Measurements from ENCODE around the gene RALGDS.

The RALGDS gene

DNA sequence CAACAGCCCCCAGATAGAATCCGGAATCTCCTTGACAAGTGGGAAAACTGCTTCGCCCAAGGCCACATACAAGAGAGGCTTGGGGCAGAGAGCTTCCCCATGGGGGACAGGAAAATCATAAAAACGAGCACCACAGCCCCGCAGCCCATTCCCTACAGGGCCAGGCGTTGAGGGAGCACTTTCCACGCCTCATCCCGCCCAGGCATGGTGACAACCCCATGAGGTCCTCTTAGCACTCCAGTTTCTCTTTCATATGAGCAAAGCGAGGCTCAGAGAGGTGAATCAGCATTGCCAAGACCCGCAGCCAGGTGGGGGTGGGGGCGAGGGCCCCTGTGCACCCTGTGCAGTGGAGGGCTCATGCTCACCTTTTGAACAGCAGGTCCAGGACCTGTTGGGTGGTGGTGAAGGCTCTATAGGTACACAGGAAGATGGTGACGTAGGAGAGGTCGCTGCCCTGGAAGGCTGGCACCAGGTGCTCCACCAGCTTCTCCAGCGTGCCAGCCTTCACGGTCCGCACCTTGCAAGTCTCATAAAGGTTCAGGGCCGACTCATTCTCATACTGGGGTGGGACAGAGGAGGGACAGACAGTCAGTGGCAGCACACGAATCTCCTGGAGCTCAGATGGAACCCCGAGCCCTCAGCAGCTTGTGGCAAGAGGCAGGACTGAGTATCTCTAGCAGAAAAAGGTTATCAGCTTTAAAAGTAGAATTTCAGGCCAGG is 10.9 kb downstream of the RALGDS start:
- peaks cover 0 to 72% of the 10 kb centered on the region in 2 experiments; a peak in 1 of 3 replicates for H3K36me3 ChIP-seq (ENCODE audit: control insufficient read depth in 2 of 2, insufficient read depth in 1 of 2, low read length in 2 of 2)

DNA sequence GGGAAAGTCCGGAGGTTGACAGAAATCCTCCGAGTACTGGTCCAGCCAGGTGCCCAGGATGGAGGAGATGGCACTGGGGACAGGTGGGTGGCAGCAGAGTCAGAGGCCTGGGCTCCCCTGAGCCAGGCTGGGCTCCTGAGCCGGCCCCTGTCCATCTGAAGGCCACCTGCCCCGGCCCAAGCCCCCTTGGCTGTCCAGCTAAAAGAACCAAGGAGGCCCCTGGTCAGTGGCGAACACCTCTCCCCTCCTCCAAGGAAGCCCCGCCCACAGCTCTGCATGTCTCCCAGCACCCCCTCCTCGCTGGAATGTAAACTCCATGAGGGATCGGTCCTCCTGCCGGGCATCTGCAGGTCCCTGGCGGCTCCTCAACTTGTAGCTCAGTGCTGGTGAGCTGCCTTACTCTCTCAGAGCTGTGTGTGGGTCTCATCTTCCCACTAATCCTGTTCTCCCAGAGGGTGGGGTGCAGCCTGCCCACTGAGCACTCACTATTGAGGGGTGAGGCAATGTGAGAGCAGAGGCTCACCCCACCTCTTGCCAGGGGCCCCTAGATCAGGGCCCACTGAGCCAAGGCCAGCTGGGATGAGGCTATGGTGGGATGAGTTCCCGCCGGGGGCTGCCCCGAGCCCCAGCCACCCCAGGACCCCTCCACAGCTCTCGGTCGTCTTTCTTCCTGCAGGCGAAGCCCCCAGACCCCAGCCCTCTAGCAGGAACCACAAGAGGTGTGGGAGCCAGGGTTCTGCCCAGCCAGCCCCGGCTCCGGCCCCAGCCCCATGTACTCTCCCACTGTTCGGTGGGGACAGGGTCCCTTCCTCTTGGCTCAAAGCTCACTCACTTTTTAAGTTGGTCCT is 12.0 kb downstream of the RALGDS start:
- H3K36me3 ChIP-seq (ENCODE audit: control insufficient read depth in 2 of 2, insufficient read depth in 1 of 2, low read length in 2 of 2), result peaks cover 0 to 81% of the 10 kb centered on the region in 2 experiments; a peak in 2 of 3 replicates
- H3K9me3 ChIP-seq (ENCODE audit: control insufficient read depth, insufficient read depth, low read depth, low read length), result no peaks in the 10 kb centered on the region
- H3K27ac ChIP-seq (ENCODE audit: extremely low read depth, low read depth, low read length), result no peak overlapping the region
- H3K4me3 ChIP-seq (ENCODE audit: low read depth, low read length), result no peak overlapping the region
- peaks cover 1% of the 10 kb centered on the region; the same call in 1 of the 2 replicates for H3K4me1 ChIP-seq (ENCODE audit: control insufficient read depth, insufficient read depth, low read length)
- TF ChIP-seq ZNF426 (tag by site-specific recombination; IDR thresholded peaks at IDR 0.05) (no peak), ZNF175 (tag by site-specific recombination; IDR thresholded peaks at IDR 0.05) (no peak), ZNF202 (tag by site-specific recombination; IDR thresholded peaks at IDR 0.05; ENCODE audit: borderline replicate concordance) (no peak), ZNF140 (tag by site-specific recombination; IDR thresholded peaks at IDR 0.05) (no peak), KLF7 (tag by site-specific recombination; IDR thresholded peaks at IDR 0.05; ENCODE audit: borderline replicate concordance) (no peak), ZNF48 (tag by site-specific recombination; IDR thresholded peaks at IDR 0.05) (no peak)
- TF ChIP-seq, protein P1, sequence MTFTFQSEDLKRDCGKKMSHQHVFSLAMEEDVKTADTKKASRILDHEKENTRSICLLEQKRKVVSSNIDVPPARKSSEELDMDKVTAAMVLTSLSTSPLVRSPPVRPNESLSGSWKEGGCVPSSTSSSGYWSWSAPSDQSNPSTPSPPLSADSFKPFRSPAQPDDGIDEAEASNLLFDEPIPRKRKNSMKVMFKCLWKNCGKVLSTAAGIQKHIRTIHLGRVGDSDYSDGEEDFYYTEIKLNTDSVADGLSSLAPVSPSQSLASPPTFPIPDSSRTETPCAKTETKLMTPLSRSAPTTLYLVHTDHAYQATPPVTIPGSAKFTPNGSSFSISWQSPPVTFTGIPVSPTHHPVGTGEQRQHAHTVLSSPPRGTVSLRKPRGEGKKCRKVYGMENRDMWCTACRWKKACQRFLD (tag by site-specific recombination; IDR thresholded peaks at IDR 0.05), result no peak
- CTCF ChIA-PET, result interaction anchor here (1.1 to 22.4 kb wide), 2 partner anchors 24 to 37 kb away, joined by 3 to 342 read pairs; no protein-coding TSS in a partner anchor
- POLR2A ChIA-PET, result interaction anchor here (0.6 to 2.9 kb wide), 5 partner anchors 9 to 78 kb away, joined by 3 to 11 read pairs (median 4); partner anchors contain the start of genes GTF3C5 and RALGDS

More for the DNA sequence above, 10.9 kb downstream of the RALGDS start:
- Histone ChIP-seq H3K9me3 (ENCODE audit: control insufficient read depth, insufficient read depth, low read depth, low read length) (no peaks in the 10 kb centered on the region), H3K4me3 (ENCODE audit: low read depth, low read length) (no peak overlapping the region), H3K4me1 (ENCODE audit: control insufficient read depth, insufficient read depth, low read length) (peaks cover 9% of the 10 kb centered on the region), H3K27ac (ENCODE audit: extremely low read depth, low read depth, low read length) (no peak overlapping the region)
- ChIA-PET CTCF (interaction anchor here (0.9 to 22.4 kb wide), 4 partner anchors 8 to 376 kb away, joined by 3 to 342 read pairs (median 3); no protein-coding TSS in a partner anchor), POLR2A (interaction anchor here (2.9 kb wide), 1 partner anchor 8 kb away, joined by 11 read pairs; no protein-coding TSS in a partner anchor)
- no peak for TF ChIP-seq ZNF623 (tag by site-specific recombination; IDR thresholded peaks at IDR 0.05)
- TF ChIP-seq ZNF768 (tag by site-specific recombination; IDR thresholded peaks at IDR 0.05), result no peak
- TF ChIP-seq, protein P2, sequence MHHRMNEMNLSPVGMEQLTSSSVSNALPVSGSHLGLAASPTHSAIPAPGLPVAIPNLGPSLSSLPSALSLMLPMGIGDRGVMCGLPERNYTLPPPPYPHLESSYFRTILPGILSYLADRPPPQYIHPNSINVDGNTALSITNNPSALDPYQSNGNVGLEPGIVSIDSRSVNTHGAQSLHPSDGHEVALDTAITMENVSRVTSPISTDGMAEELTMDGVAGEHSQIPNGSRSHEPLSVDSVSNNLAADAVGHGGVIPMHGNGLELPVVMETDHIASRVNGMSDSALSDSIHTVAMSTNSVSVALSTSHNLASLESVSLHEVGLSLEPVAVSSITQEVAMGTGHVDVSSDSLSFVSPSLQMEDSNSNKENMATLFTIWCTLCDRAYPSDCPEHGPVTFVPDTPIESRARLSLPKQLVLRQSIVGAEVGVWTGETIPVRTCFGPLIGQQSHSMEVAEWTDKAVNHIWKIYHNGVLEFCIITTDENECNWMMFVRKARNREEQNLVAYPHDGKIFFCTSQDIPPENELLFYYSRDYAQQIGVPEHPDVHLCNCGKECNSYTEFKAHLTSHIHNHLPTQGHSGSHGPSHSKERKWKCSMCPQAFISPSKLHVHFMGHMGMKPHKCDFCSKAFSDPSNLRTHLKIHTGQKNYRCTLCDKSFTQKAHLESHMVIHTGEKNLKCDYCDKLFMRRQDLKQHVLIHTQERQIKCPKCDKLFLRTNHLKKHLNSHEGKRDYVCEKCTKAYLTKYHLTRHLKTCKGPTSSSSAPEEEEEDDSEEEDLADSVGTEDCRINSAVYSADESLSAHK (tag by site-specific recombination; IDR thresholded peaks at IDR 0.05), result no peak
- TF ChIP-seq ZNF184 (tag by site-specific recombination; IDR thresholded peaks at IDR 0.05), result no peak
- no peak for TF ChIP-seq ZNF549 (tag by site-specific recombination; IDR thresholded peaks at IDR 0.05)
- TF ChIP-seq, protein P3, sequence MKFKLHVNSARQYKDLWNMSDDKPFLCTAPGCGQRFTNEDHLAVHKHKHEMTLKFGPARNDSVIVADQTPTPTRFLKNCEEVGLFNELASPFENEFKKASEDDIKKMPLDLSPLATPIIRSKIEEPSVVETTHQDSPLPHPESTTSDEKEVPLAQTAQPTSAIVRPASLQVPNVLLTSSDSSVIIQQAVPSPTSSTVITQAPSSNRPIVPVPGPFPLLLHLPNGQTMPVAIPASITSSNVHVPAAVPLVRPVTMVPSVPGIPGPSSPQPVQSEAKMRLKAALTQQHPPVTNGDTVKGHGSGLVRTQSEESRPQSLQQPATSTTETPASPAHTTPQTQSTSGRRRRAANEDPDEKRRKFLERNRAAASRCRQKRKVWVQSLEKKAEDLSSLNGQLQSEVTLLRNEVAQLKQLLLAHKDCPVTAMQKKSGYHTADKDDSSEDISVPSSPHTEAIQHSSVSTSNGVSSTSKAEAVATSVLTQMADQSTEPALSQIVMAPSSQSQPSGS (tag by site-specific recombination; IDR thresholded peaks at IDR 0.05; ENCODE audit: low read depth), result no peak
- TF ChIP-seq BCL11A (tag by site-specific recombination; IDR thresholded peaks at IDR 0.05; ENCODE audit: low read depth), result no peak
- TF ChIP-seq ZNF510 (tag by site-specific recombination; IDR thresholded peaks at IDR 0.05; ENCODE audit: insufficient replicate concordance), result no peak
